Posterior vena cava (tissue), 2 donors: ENCODE data around the gene NDUFA5. TPM values are rescaled to one million over a fixed set of nuclear protein-coding genes. Genes with fewer than 3 reads are reported as not detected.

Source experiments
- DNase-seq: peaks from one replicate; pipeline ENCODE4 v3.0.0-alpha.2; 2020; ENCODE audit warnings: low spot score
- intact Hi-C, 2 donors: fragments of 100-400 bp; cut with DNase I; formaldehyde crosslinking; loops; one replicate each; pipeline versions ENCODE4 v1.14.1 to v1.14.2; 2022 to 2023
- long read RNA-seq, 2 donors: library from polyadenylated mRNA; unstranded; transcript quantifications; one replicate each; pipeline ENCODE4 v2.0.0, GENCODE V29; 2020 to 2021
- total RNA-seq, 2 donors: library from RNA; stranded (reverse); fragmentation: NEBNext Ultra II Directional; extraction: Animal tissue kit (Norgen Biotek cat#: 25700); gene quantifications; one replicate each; pipeline ENCODE4 v1.2.1, GENCODE V29; 2021
- donor health status: DM: yes; HTN: yes; CAD: no.
- donor health status: DM: yes; HTN: yes; CAD: no.

Gene NDUFA5
- total RNA-seq: 10 to 100 TPM; 84.8 to 85.7 TPM
- long read RNA-seq, donor 1, transcript NDUFA5-201 (5 exons, 1,901 nt): major isoform, 49 of 53 reads
- long read RNA-seq, donor 1, partial matches to known transcripts: 1 of 53 reads
- long read RNA-seq, donor 1, other reads (novel, unspliced or antisense): 1 of 53 reads
- long read RNA-seq, donor 2, transcript NDUFA5-202 (4 exons, 1,360 nt): minor isoform, 26 of 267 reads
- long read RNA-seq, donor 2, transcript NDUFA5-201 (5 exons, 1,901 nt): major isoform, 222 of 267 reads
- long read RNA-seq, donor 2, partial matches to known transcripts: 3 of 267 reads
- long read RNA-seq, donor 2, other reads (novel, unspliced or antisense): 6 of 267 reads

GRCh38 chr7:123557398-123558288, at the start of gene NDUFA5:
TSS of gene NDUFA5 (minus strand) at chr7:123557818. CDS start at chr7:123557795, 23 bp downstream.
- intact Hi-C loops: no loop called here
- peak; percentile 97 for DNase-seq

- intact Hi-C loops: no loop called here
Measured at GRCh38 chr7:123604739-123605138, 47.1 kb upstream of the NDUFA5 start.

DNA sequence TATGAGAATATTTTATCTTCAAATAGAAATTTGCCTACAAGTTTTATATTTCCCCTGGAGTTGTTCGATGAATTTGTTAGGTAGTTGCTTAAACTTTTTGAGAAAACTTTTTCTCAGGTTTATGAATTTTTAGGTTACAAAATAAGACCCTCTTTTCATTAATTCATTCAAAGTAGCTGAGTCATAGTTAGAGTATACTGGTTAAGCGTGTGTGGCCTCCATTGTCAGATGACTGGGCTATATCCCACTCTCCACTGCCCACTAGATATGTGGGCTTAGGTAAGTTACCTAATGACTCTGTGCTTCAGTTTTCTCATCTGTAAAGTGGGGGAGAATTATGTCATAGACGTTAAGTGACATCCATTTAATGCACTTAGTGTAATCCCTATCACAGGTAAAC, 45.0 kb upstream of the NDUFA5 start:
- no peak for DNase-seq
- intact Hi-C loops: no loop called here

More at GRCh38 chr7:123604739-123605138, 47.1 kb upstream of the NDUFA5 start:
- DNase-seq: no peak

DNA sequence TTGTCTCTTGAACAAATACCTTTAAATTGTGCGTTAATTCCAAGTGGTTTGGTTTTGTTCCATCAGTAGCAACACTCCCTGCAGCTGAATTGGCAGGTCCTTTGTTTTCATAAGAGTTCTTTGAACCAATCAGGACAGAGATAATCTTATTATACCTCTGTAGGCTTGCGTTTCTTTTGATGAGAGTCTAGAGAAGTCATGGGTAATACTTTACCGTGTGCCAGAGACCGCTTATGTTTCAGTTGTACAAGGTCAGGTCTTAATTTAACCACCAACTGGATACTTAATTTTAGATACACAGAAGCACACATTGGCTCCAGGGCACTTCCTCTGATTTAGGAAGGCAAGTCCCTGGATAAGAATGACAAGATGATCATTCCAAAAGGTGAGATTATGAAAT, 43.9 kb upstream of the NDUFA5 start, which contains the start of gene ASB15:
ASB15 (plus strand) TSS at position 292 of the 400 bp plus-strand sequence. CDS start 12,682 bp downstream, outside the sequence.
- intact Hi-C loops: no loop called here
- DNase-seq: no peak

- DNase-seq: no peak
- intact Hi-C loops: no loop called here
Measured at GRCh38 chr7:123600876-123601275, 43.3 kb upstream of the NDUFA5 start.

- intact Hi-C loops: no loop called here
- DNase-seq: no peak
Measured at GRCh38 chr7:123599766-123600165, 42.1 kb upstream of the NDUFA5 start.

DNA sequence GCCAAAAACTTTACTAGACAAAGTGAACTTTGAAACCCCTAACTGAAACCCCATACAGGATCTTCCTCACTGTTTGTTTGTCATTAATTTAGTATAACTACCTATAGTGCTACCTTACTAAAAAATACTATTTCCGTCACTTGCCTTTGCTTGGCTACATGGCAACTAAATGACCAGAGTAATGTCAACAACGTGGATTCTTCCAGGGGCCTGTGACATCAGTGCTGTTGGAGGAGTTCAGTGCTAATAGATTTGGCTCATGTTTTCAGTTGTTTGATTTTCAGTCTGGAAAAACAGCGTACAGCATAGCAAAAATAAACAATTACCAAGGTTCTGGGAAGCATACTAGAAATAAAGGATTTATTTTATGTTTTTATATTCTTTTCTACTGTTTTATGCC, 41.0 kb upstream of the NDUFA5 start:
- intact Hi-C loops: no loop called here

GRCh38 chr7:123594813-123595241, 37.2 kb upstream of the NDUFA5 start:
- intact Hi-C loops: no loop called here

More for the DNA sequence above, 41.0 kb upstream of the NDUFA5 start:
- no peak for DNase-seq

DNA sequence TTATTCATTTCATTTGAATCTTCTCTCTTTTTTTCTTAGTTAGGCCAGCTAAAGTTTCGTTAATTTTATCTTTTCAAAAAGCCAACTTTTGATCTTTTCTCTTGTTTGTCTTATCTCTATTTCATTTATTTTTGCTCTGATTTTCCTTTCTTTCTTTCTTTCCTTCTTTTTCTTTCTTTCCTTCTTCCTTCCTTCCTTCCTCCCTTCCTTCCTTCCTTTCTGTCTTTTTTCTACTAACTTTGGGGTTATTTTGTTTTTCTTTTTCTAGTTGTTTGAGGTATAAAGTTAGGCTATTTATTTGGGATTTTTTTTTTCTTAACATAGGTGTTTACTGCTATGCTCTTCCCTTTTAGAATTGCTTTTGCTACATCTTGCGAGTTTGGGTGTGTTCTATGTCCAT, 30.8 kb upstream of the NDUFA5 start:
- DNase-seq: no peak
- intact Hi-C loops: no loop called here

More at GRCh38 chr7:123594813-123595241, 37.2 kb upstream of the NDUFA5 start:
- no peak for DNase-seq

GRCh38 chr7:123583821-123584220, 26.2 kb upstream of the NDUFA5 start:
- intact Hi-C loops: no loop called here
- DNase-seq: no peak

GRCh38 chr7:123581162-123581459, 23.5 kb upstream of the NDUFA5 start:
- DNase-seq: no peak
- intact Hi-C loops: no loop called here

DNA sequence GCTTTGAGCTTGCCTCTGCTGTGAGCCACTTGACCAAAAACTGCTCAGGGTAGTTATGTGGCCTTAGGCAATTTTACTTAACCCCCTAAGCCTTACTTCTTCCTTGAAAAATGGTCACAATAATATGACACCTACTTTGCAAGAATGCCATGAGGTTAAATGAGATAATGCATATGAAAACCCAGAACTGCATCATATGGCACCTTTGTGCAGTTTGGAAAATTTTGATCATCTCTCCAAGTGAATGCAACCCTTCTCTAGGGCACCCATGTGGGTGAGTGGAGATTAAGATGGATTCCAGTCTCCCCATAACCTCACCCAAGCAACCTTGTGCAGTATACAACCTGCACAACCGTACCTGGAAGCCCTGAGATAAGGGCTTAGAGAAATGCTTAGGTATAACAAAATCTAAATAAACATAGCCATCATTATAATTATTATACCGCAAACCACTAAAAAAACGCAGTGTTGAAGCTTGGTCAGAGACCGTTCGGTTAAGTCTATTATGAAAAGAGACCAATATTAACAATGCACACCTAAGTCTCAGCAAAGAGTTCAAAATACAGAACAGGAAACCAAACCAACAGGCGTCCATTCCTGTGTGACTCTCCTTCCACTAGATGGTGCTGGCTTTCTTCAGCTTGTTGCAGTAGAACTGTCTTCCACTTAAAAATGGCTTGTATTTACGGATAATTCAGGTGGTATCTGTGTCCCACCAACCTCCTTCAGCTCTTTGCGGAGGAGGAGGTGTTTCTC, 23.0 kb upstream of the NDUFA5 start:
- intact Hi-C loops: no loop called here
- DNase-seq: no peak

DNA sequence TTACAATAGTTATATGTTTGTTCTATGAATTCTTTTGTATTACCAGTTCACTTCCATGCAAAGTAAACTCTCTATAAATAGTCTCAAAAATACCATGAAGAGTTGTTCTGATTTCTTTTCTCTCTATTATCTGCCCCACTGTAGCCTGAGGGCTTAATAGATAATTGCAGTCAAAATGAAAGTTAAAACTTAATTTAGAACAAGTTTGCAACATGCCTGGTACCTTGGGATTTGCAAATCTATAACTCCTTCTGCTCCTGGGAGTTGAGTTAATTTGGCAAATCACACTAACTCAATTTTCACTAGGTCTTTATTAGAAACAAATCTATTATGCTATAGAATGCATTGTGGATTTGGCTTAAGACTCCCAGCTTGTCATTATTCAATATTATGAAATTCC, 21.8 kb upstream of the NDUFA5 start:
- no peak for DNase-seq
- intact Hi-C loops: no loop called here

DNA sequence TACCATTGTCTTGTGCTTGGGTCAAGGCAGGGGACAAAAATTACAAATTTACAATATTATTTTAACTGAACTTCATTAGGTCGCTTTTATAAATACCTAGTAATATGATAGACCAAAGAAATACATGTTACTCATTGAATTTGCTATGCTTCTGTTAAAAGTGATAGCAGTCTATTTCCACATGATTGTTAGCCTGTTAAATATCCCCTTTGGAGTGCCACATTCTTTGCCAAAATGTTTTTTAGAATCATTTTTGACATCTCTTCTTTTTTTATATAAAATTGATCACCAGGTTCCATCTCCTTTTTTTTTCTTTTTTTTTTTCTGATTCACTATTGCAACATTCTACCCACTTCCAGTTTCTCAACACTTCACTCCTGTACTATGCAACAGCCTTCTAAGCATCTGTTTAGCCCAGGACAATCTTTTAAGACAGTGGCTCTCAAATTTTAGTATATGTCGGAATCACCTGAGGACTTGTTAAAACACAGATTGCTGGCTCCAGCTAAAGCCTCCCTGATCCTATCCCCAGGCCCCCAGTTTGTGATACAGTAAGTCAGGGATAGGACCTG, 16.4 kb upstream of the NDUFA5 start:
- intact Hi-C loops: no loop called here

GRCh38 chr7:123573341-123573740, 15.7 kb upstream of the NDUFA5 start:
- intact Hi-C loops: no loop called here
- no peak for DNase-seq

More for the DNA sequence above, 16.4 kb upstream of the NDUFA5 start:
- DNase-seq: no peak

GRCh38 chr7:123571684-123572083, 14.1 kb upstream of the NDUFA5 start:
- no peak for DNase-seq
- intact Hi-C loops: no loop called here

GRCh38 chr7:123571187-123571586, 13.6 kb upstream of the NDUFA5 start:
- no peak for DNase-seq
- intact Hi-C loops: no loop called here

GRCh38 chr7:123570390-123571182, 13.0 kb upstream of the NDUFA5 start:
- intact Hi-C loops: no loop called here
- DNase-seq: no peak
